ENCODE data around the gene RBM26. TPM values are rescaled to one million over a fixed set of nuclear protein-coding genes. Genes with fewer than 3 reads are reported as not detected.

RBM26 gene
- polyA plus RNA-seq, 1 experiment: 29.1 TPM

DNA sequence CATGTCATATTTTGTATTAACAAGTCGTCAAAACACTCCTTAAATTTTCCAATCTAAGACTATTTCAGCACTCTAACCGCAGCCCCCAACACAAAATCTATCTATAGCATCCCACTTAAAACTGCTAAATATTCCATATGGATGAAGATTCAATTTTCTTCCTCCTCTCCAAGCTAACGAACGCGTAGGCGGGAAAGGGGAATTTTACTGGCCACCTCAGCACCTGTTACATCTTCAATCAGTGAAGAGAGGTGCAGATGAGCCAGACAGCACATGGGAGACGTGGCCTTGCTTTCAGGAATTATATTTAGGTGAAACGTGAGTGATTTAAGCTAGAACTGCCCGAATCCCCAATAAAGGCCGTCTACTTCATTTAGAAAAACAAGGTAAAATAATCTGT, 1.1 kb downstream of the RBM26 start:
- no peak for DNase-seq (ENCODE audit: low read depth, low spot score)
- Histone ChIP-seq H3K9me3 (ENCODE audit: control insufficient read depth, insufficient read depth, low read length) (no peaks in the 10 kb centered on the region), H3K27me3 (ENCODE audit: control insufficient read depth, insufficient read depth, low read length) (no peaks in the 10 kb centered on the region), H3K4me3 (ENCODE audit: low read depth, low read length) (peak overlapping the region; percentile 92), H3K27ac (ENCODE audit: low read depth, low read length) (no peak overlapping the region)
- TF ChIP-seq CTCF (IDR thresholded peaks at IDR 0.05; ENCODE audit: low read depth, low read length): no peak
- ChIA-PET CTCF (interaction anchor here (1.3 to 3.4 kb wide), 5 partner anchors 14 to 938 kb away, joined by 3 to 25 read pairs (median 5); no protein-coding TSS in a partner anchor), POLR2A (interaction anchor here (1.0 to 1.4 kb wide), 2 partner anchors 9 to 76 kb away, joined by 4 to 10 read pairs; partner anchors contain the start of gene NDFIP2)

- peak overlapping the region; percentile 92 for H3K4me3 ChIP-seq (ENCODE audit: low read depth, low read length)
- POLR2A ChIA-PET: no interaction called here
- H3K9me3 ChIP-seq (ENCODE audit: control insufficient read depth, insufficient read depth, low read length): no peaks in the 10 kb centered on the region
- no peak overlapping the region for H3K27ac ChIP-seq (ENCODE audit: low read depth, low read length)
- CTCF ChIA-PET: interaction anchor here (1.3 to 3.4 kb wide), 3 partner anchors 13 to 939 kb away, joined by 3 to 25 read pairs (median 6); no protein-coding TSS in a partner anchor
- no peak for DNase-seq (ENCODE audit: low read depth, low spot score)
- no peak for TF ChIP-seq CTCF (IDR thresholded peaks at IDR 0.05; ENCODE audit: low read depth, low read length)
- H3K27me3 ChIP-seq (ENCODE audit: control insufficient read depth, insufficient read depth, low read length): no peaks in the 10 kb centered on the region
These were observed 1.7 kb downstream of the RBM26 start for GRCh38 chr13:79404361-79404760.

GRCh38 chr13:79403113-79403512, 2.9 kb downstream of the RBM26 start:
- H3K4me3 ChIP-seq (ENCODE audit: low read depth, low read length): no peak overlapping the region
- POLR2A ChIA-PET: no interaction called here
- CTCF ChIA-PET: interaction anchor here (1.1 kb wide), 1 partner anchor 21 kb away, joined by 5 read pairs; no protein-coding TSS in a partner anchor
- H3K9me3 ChIP-seq (ENCODE audit: control insufficient read depth, insufficient read depth, low read length): no peaks in the 10 kb centered on the region
- no peak for DNase-seq (ENCODE audit: low read depth, low spot score)
- no peaks in the 10 kb centered on the region for H3K27me3 ChIP-seq (ENCODE audit: control insufficient read depth, insufficient read depth, low read length)
- no peak for TF ChIP-seq CTCF (IDR thresholded peaks at IDR 0.05; ENCODE audit: low read depth, low read length)
- H3K27ac ChIP-seq (ENCODE audit: low read depth, low read length): no peak overlapping the region

DNA sequence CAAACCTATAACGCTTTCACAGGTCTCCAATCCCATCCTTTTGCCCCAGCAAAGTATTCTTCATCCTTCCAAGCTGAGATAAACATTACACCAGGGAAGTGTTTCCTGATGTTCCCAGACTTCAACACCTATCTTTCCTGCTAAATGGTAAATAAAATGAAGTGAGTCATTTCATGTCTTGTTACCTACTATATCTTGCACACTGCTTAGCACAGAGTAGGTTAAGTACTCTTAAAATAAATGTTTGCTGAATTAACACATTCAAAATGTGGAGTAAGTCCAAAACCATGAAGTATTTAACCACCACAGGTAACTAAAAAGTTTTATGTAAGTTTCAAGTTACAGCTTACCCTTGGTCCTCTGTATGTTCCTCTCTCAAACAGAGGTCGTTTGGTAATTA, 3.4 kb downstream of the RBM26 start:
- no peak for DNase-seq (ENCODE audit: low read depth, low spot score)
- H3K9me3 ChIP-seq (ENCODE audit: control insufficient read depth, insufficient read depth, low read length): no peaks in the 10 kb centered on the region
- H3K4me3 ChIP-seq (ENCODE audit: low read depth, low read length): no peak overlapping the region
- no peak overlapping the region for H3K27ac ChIP-seq (ENCODE audit: low read depth, low read length)
- no peaks in the 10 kb centered on the region for H3K27me3 ChIP-seq (ENCODE audit: control insufficient read depth, insufficient read depth, low read length)
- ChIA-PET CTCF (interaction anchor here (0.6 to 1.1 kb wide), 2 partner anchors 11 to 22 kb away, joined by 3 to 8 read pairs; no protein-coding TSS in a partner anchor), POLR2A (interaction anchor here (0.9 kb wide), 1 partner anchor 11 kb away, joined by 5 read pairs; no protein-coding TSS in a partner anchor)
- TF ChIP-seq CTCF (IDR thresholded peaks at IDR 0.05; ENCODE audit: low read depth, low read length): no peak

GRCh38 chr13:79402074-79402635, 3.9 kb downstream of the RBM26 start:
- Histone ChIP-seq H3K27ac (ENCODE audit: low read depth, low read length) (no peak overlapping the region), H3K9me3 (ENCODE audit: control insufficient read depth, insufficient read depth, low read length) (no peaks in the 10 kb centered on the region), H3K4me3 (ENCODE audit: low read depth, low read length) (no peak overlapping the region), H3K27me3 (ENCODE audit: control insufficient read depth, insufficient read depth, low read length) (no peaks in the 10 kb centered on the region)
- CTCF ChIA-PET: interaction anchor here (0.6 to 1.1 kb wide), 3 partner anchors 11 to 22 kb away, joined by 3 to 8 read pairs (median 4); no protein-coding TSS in a partner anchor
- POLR2A ChIA-PET: interaction anchor here (0.6 to 0.9 kb wide), 3 partner anchors 9 to 142 kb away, joined by 3 to 5 read pairs (median 3); no protein-coding TSS in a partner anchor
- DNase-seq (ENCODE audit: low read depth, low spot score): no peak
- no peak for TF ChIP-seq CTCF (IDR thresholded peaks at IDR 0.05; ENCODE audit: low read depth, low read length)

Data from AG04450 (cell line).